Body of pancreas (tissue), 4 donors: ENCODE data around the gene MAGOH.

Experiments
- CTCF ChIP-seq, 7 experiments: fragments of 450-650 bp in 4 of 7; fragments of 200-600 bp in 3 of 7; sonication (generic) in 3 of 7; IDR thresholded peaks; one replicate each; pipeline ENCODE4 v1.5.1; 2016 to 2019; ENCODE audit warnings: antibody characterized with exemption in 7 of 7
- POLR2A ChIP-seq, 3 donors: fragments of 450-650 bp; IDR thresholded peaks; one replicate each; pipeline ENCODE4 v1.6.1; 2016; ENCODE audit warnings: antibody characterized with exemption in 3 of 3, mild to moderate bottlenecking in 2 of 3

GRCh38 chr1:53244141-53244540 lies 5.8 kb upstream of the MAGOH start:
- TF ChIP-seq CTCF (IDR thresholded peaks at IDR 0.05): no peak
- no peak for TF ChIP-seq POLR2A (IDR thresholded peaks at IDR 0.05)
